Kidney (tissue), 14 donors: Measurements from ENCODE around the gene PRDM15. TPM values are rescaled to one million over a fixed set of nuclear protein-coding genes. Genes with fewer than 3 reads are reported as not detected.

ENCODE experiments used
- DNase-seq, 5 donors: peaks; one replicate each; pipeline ENCODE4 v3.0.0-alpha.2; 2013 to 2020
- FAIRE-seq: peaks from 2 replicates; lab custom pipeline; 2012; peaks lifted over from hg19 to GRCh38; lab: Jason Lieb, UNC
- H3K27ac ChIP-seq, 2 donors: one replicate each; pipeline ENCODE4 v1.7.0; 2013; ENCODE audit warnings: low read depth in 2 of 2, low read length in 2 of 2, inconsistent platforms in 1 of 2
- H3K27me3 ChIP-seq: one replicate; pipeline ENCODE4 v1.7.1; 2013; ENCODE audit warnings: low read length, inconsistent platforms; ENCODE audit not compliant: control insufficient read depth, insufficient read depth
- H3K36me3 ChIP-seq, 3 donors: one replicate each; pipeline versions ENCODE4 v1.7.0 to v1.7.1; 2013; ENCODE audit warnings: low read length in 3 of 3, control low read depth in 1 of 3, inconsistent platforms in 1 of 3; ENCODE audit not compliant: insufficient read depth in 3 of 3, control insufficient read depth in 2 of 3
- H3K4me1 ChIP-seq, 3 donors: one replicate each; pipeline versions ENCODE4 v1.7.0 to v1.7.1; 2013; ENCODE audit warnings: low read length in 3 of 3, inconsistent platforms in 1 of 3, low read depth in 1 of 3; ENCODE audit not compliant: control insufficient read depth in 2 of 3, insufficient read depth in 2 of 3
- H3K4me3 ChIP-seq, 3 donors: one replicate each; pipeline versions ENCODE4 v1.7.0 to v1.8.1; 2013; ENCODE audit warnings: low read length in 3 of 3, control low read depth in 1 of 3, inconsistent platforms in 1 of 3
- H3K9ac ChIP-seq, 3 donors: one replicate each; pipeline versions ENCODE4 v1.7.0 to v1.7.1; 2013; ENCODE audit warnings: low read length in 3 of 3, control low read depth in 1 of 3, inconsistent platforms in 1 of 3
- H3K9me3 ChIP-seq, 3 donors: one replicate each; pipeline versions ENCODE4 v1.7.0 to v1.7.1; 2013; ENCODE audit warnings: low read length in 3 of 3, control low read depth in 1 of 3, inconsistent platforms in 1 of 3; ENCODE audit not compliant: control insufficient read depth in 2 of 3, insufficient read depth in 1 of 3
- intact Hi-C: fragments of 100-400 bp; cut with DNase I; formaldehyde crosslinking; loops from one replicate; pipeline ENCODE4 v1.11.1; 2022
- polyA plus RNA-seq: library from polyadenylated mRNA; stranded (reverse); fragments of 350-450 nt; fragmentation: Illumina TruSeq; extraction: RNeasy Lipid Tissue Mini Kit (QIAGEN cat#74804); gene quantifications from one replicate; pipeline ENCODE4 v1.2.3, GENCODE V29; 2014; ENCODE audit warnings: low read depth, low replicate concordance; ENCODE audit not compliant: insufficient read depth
- total RNA-seq: library from RNA; stranded (reverse); fragmentation: NEBNext Ultra II Directional; extraction: Animal tissue kit (Norgen Biotek cat#: 25700); gene quantifications from one replicate; pipeline ENCODE4 v1.2.1, GENCODE V29; 2021
- TF ChIP-seq, protein P1 (sequence below): IDR thresholded peaks from 3 replicates; pipeline ENCODE4 v1.5.1; 2012; ENCODE audit warnings: mild to moderate bottlenecking, moderate library complexity, borderline replicate concordance; ENCODE audit not compliant: insufficient read depth; ENCODE audit errors: extremely low read depth
- donor health status: control.
- donor health status: control.
- donor health status: control.
- donor health status: control.
- donor health status: control.
- donor health status: DM: yes; HTN: yes; CAD: no.
- donor health status: Normal renal cell carcinoma (clear cell type).

PRDM15 gene
- total and polyA plus RNA-seq, 2 donors from 2014 or later, result 1.3 to 8.4 TPM

DNA sequence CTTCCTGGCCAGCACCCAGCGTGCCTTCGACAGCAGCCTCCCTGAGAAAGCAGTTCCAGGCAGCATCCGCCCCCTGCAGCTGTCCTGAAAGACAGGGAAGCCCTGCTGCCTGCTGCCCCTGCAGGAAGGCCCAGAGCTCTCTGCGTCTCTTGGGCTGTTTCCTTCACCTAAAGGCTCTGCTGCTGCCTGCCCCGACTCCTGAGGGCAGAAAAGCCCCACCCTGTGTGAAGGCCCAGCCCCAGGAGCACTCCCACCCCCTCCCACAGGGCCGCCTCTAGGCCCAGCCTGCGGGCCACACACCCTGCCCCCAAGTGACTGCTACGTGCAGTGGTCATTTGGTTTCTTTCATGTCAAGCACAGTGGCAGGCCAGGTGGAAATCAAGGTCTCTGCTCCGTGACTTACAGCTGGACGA lies 124.7 kb downstream of the PRDM15 start:
- DNase-seq, result peak in 1 of 5 donors; percentile 48
- intact Hi-C loops, result no loop called here

DNA sequence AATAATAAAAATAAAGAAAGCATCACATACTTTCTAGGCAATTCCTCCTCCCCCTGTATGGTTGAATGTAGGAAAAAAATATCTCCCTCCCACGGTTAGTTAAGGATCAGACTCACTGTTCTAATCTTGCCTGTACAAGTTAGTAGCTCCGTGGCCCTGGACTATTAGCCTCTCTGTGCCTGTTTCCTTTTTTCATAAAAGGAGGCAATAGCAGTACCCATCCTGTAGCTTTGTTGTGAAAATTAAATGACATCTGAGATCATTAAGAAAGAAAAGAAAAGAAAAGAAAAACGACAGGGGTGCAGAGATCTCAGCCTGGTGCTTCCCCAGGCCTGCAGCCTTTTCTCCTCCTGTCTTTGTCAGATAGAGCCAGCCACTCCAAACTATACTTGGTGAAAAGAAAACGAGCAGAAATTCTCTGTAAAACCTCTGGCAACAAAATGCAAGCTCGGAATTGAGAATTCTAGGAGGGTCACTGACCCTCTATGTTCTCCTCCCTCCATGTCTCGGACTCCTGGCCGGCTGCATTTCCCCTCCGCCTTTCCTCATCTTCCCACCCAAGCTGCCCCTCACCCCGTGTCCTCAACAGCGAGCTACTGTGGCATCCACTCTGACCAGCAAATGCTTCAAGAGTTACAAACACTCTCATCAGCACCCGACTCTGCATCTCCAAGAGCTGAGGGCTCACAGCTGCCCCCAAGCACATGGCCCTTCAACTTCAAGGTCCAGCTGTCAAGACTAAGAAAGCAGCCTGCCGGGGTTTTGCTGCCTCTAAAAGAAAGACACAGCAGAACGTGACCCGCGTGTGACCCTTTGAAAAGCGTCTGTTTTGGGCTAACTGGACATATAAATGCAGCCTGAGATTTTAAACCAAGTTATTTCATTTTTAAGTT lies 125.9 kb downstream of the PRDM15 start:
- Histone ChIP-seq H3K9ac (no peak overlapping the region), H3K27ac (no peak overlapping the region), H3K4me3 (no peak overlapping the region), H3K27me3 (no peaks in the 10 kb centered on the region), H3K4me1 (peaks cover 3 to 36% (median 35%) of the 10 kb centered on the region in 3 donors), H3K36me3 (peaks cover 0 to 40% (median 14%) of the 10 kb centered on the region in 3 donors), H3K9me3 (no peaks in the 10 kb centered on the region)
- DNase-seq (peak in 1 of 5 donors; percentile 42), FAIRE-seq (no peak)
- TF ChIP-seq, protein P1, sequence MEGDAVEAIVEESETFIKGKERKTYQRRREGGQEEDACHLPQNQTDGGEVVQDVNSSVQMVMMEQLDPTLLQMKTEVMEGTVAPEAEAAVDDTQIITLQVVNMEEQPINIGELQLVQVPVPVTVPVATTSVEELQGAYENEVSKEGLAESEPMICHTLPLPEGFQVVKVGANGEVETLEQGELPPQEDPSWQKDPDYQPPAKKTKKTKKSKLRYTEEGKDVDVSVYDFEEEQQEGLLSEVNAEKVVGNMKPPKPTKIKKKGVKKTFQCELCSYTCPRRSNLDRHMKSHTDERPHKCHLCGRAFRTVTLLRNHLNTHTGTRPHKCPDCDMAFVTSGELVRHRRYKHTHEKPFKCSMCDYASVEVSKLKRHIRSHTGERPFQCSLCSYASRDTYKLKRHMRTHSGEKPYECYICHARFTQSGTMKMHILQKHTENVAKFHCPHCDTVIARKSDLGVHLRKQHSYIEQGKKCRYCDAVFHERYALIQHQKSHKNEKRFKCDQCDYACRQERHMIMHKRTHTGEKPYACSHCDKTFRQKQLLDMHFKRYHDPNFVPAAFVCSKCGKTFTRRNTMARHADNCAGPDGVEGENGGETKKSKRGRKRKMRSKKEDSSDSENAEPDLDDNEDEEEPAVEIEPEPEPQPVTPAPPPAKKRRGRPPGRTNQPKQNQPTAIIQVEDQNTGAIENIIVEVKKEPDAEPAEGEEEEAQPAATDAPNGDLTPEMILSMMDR, result no peak
- intact Hi-C loops, result no loop called here

More for the DNA sequence above, 124.7 kb downstream of the PRDM15 start:
- Histone ChIP-seq H3K36me3 (peaks cover 0 to 28% (median 9%) of the 10 kb centered on the region in 3 donors), H3K4me1 (peaks cover 3 to 39% (median 38%) of the 10 kb centered on the region in 3 donors), H3K9ac (no peak overlapping the region), H3K4me3 (no peak overlapping the region), H3K9me3 (no peaks in the 10 kb centered on the region), H3K27ac (no peak overlapping the region), H3K27me3 (no peaks in the 10 kb centered on the region)
- TF ChIP-seq, protein P1, result no peak
- no peak for FAIRE-seq

DNA sequence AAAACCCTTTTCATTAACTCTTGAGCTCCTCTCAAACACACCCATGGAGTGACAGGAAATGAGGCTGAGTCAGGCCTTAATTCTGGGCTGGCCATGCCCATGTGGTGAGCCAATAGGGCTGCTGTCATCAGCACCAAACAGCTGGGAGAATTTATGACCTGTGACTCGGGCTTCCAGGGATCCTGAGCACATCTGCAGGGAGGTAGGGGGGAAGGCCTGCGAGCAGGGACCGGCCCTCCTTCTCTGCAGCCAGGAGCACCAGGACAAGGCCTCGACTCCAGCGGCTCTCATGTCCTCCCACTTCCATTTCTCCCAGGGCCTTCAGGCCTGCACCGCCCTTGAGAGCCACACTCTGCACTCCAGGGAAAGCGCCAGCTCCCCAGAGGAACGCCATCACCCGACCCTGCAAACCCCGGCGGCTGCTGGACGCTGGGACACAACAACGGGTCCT lies 126.9 kb downstream of the PRDM15 start:
- Histone ChIP-seq H3K27ac (peak overlapping the region in 1 of 2 donors; percentile 53), H3K4me1 (peaks cover 3 to 35% (median 35%) of the 10 kb centered on the region in 3 donors), H3K9ac (peak overlapping the region in 1 of 3 donors; percentile 31), H3K9me3 (no peaks in the 10 kb centered on the region), H3K27me3 (no peaks in the 10 kb centered on the region), H3K36me3 (peaks cover 0 to 48% (median 18%) of the 10 kb centered on the region in 3 donors), H3K4me3 (no peak overlapping the region)
- DNase-seq, result peak; percentile 73 to 82 (median 77)
- intact Hi-C loops, result no loop called here
- no peak for FAIRE-seq
- TF ChIP-seq, protein P1, result no peak
